CD4-positive, alpha-beta T cell (primary cell): ENCODE data around the gene TMEM242. TPM values are rescaled to one million over a fixed set of nuclear protein-coding genes. Genes with fewer than 3 reads are reported as not detected.

Experiments
- ATAC-seq: fragments of 200-7000 bp; cut with Tn5 transposase; one replicate; pipeline ENCODE4 v1.10.0; 2022; ENCODE audit warnings: mild to moderate bottlenecking; ENCODE audit not compliant: poor library complexity
- CTCF ChIA-PET: fragments of 350-600 bp; sonication (Branson Sonifier 250); formaldehyde crosslinking; loops from one replicate; lab custom pipeline; 2021; ENCODE audit warnings: antibody characterized with exemption, inconsistent platforms; lab: Charles Lee
- POLR2A ChIA-PET: fragments of 350-600 bp; sonication (Branson Sonifier 250); formaldehyde crosslinking; loops from one replicate; lab custom pipeline; 2021; ENCODE audit warnings: antibody characterized with exemption, inconsistent platforms; lab: Charles Lee
- DNase-seq, 14 experiments: peaks; one replicate each; pipeline ENCODE4 v3.0.0-alpha.2; 2013 to 2020; ENCODE audit warnings: mixed read lengths in 2 of 14
- H3K27ac ChIP-seq, 2 donors: one replicate each; pipeline versions ENCODE4 v1.5.1 to v1.7.0; 2013; ENCODE audit warnings: low read length in 2 of 2, low read depth in 1 of 2, mild to moderate bottlenecking in 1 of 2
- H3K27me3 ChIP-seq, 2 experiments: 1 replicate in 1 of 2; 2 replicates in 1 of 2; pipeline versions ENCODE4 v1.6.1 to v1.7.0; 2013; ENCODE audit warnings: low read length in 2 of 2, control low read depth in 1 of 2, mild to moderate bottlenecking in 1 of 2, moderate library complexity in 1 of 2; ENCODE audit not compliant: insufficient read depth in 2 of 2, control insufficient read depth in 1 of 2
- H3K36me3 ChIP-seq: one replicate; pipeline ENCODE4 v1.6.1; 2013; ENCODE audit warnings: low read length, control low read depth; ENCODE audit not compliant: insufficient read depth
- H3K4me1 ChIP-seq: one replicate; pipeline ENCODE4 v1.6.1; 2013; ENCODE audit warnings: low read length, control low read depth; ENCODE audit not compliant: insufficient read depth
- H3K4me3 ChIP-seq: one replicate; pipeline ENCODE4 v1.5.1; 2013; ENCODE audit warnings: mild to moderate bottlenecking, low read length, moderate library complexity
- H3K9me3 ChIP-seq, 2 experiments: 1 replicate in 1 of 2; 2 replicates in 1 of 2; pipeline versions ENCODE4 v1.6.1 to v1.7.0; 2013; ENCODE audit warnings: low read length in 2 of 2, mild to moderate bottlenecking in 2 of 2, control low read depth in 1 of 2, moderate library complexity in 1 of 2; ENCODE audit not compliant: control insufficient read depth in 1 of 2, insufficient read depth in 1 of 2
- H3K27ac Mint-ChIP-seq: one replicate; pipeline ENCODE4 v1.8.0; 2020; ENCODE audit warnings: mixed read lengths
- H3K27me3 Mint-ChIP-seq: one replicate; pipeline ENCODE4 v1.8.0; 2021; ENCODE audit warnings: mixed read lengths
- H3K36me3 Mint-ChIP-seq: one replicate; pipeline ENCODE4 v1.8.0; 2021; ENCODE audit warnings: low read depth, mixed read lengths
- H3K4me1 Mint-ChIP-seq: one replicate; pipeline ENCODE4 v1.8.0; 2021; ENCODE audit warnings: low read depth, mixed read lengths
- H3K4me3 Mint-ChIP-seq: one replicate; pipeline ENCODE4 v1.8.0; 2020; ENCODE audit warnings: mild to moderate bottlenecking, mixed read lengths
- H3K9me3 Mint-ChIP-seq: one replicate; pipeline ENCODE4 v1.8.0; 2020; ENCODE audit warnings: mixed read lengths
- intact Hi-C, 2 experiments: fragments of 100-400 bp; cut with DNase I in 1 of 2; cut with micrococcal nuclease in 1 of 2; formaldehyde crosslinking; loops; one replicate each; pipeline versions ENCODE4 v1.15.1 to v1.9.0; 2023 to 2025; cut with DNase I, micrococcal nuclease
- total RNA-seq, 174 experiments: library from RNA in 2 of 174; stranded (reverse) in 2 of 174; gene quantifications; one replicate each; pipeline ENCODE4 v1.2.3 and lab custom pipeline; 2021 to 2026
- TF ChIP-seq, protein P1 (sequence below): fragments of 200-600 bp; IDR thresholded peaks from one replicate; pipeline ENCODE4 v1.8.0; 2022; ENCODE audit warnings: antibody characterized with exemption, mild to moderate bottlenecking

Gene TMEM242
- total RNA-seq, 2 experiments from 2014 or later, result 13.6 to 15.6 TPM

DNA sequence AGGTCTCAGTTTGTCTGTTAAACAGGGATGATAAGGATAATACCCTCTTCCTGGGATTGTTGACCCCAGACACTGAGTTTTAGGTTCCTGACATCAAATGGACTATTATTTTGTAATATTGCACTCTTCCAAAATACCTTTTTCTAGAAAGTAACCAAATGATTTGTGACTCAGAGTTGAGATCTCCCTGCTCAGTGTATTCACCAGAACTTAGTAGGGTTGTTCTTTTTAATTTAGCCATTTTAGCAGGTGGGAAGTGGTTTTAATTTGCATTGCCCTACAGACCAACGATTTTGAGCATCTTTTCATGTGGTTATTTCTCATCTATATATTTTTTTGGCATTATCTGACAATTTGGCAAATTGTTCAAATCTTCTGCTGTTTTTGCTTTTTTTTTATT is 75.1 kb downstream of the TMEM242 start:
- no peaks in the 10 kb centered on the region for H3K36me3 Mint-ChIP-seq
- no peak overlapping the region for H3K27ac Mint-ChIP-seq
- Histone ChIP-seq H3K27me3 (no peaks in the 10 kb centered on the region), H3K4me1 (no peaks in the 10 kb centered on the region), H3K36me3 (no peaks in the 10 kb centered on the region), H3K27ac (no peak overlapping the region), H3K9me3 (peaks cover 0 to 11% of the 10 kb centered on the region in 2 experiments), H3K4me3 (no peak overlapping the region)
- no peaks in the 10 kb centered on the region for H3K9me3 Mint-ChIP-seq
- H3K4me3 Mint-ChIP-seq, result no peak overlapping the region
- ChIA-PET POLR2A (no interaction called here), CTCF (no interaction called here)
- TF ChIP-seq, protein P1, sequence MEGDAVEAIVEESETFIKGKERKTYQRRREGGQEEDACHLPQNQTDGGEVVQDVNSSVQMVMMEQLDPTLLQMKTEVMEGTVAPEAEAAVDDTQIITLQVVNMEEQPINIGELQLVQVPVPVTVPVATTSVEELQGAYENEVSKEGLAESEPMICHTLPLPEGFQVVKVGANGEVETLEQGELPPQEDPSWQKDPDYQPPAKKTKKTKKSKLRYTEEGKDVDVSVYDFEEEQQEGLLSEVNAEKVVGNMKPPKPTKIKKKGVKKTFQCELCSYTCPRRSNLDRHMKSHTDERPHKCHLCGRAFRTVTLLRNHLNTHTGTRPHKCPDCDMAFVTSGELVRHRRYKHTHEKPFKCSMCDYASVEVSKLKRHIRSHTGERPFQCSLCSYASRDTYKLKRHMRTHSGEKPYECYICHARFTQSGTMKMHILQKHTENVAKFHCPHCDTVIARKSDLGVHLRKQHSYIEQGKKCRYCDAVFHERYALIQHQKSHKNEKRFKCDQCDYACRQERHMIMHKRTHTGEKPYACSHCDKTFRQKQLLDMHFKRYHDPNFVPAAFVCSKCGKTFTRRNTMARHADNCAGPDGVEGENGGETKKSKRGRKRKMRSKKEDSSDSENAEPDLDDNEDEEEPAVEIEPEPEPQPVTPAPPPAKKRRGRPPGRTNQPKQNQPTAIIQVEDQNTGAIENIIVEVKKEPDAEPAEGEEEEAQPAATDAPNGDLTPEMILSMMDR, result no peak
- ATAC-seq (no peak), DNase-seq (no peak)
- intact Hi-C loops, result no loop called here
- H3K27me3 Mint-ChIP-seq, result no peaks in the 10 kb centered on the region
- H3K4me1 Mint-ChIP-seq, result no peaks in the 10 kb centered on the region

DNA sequence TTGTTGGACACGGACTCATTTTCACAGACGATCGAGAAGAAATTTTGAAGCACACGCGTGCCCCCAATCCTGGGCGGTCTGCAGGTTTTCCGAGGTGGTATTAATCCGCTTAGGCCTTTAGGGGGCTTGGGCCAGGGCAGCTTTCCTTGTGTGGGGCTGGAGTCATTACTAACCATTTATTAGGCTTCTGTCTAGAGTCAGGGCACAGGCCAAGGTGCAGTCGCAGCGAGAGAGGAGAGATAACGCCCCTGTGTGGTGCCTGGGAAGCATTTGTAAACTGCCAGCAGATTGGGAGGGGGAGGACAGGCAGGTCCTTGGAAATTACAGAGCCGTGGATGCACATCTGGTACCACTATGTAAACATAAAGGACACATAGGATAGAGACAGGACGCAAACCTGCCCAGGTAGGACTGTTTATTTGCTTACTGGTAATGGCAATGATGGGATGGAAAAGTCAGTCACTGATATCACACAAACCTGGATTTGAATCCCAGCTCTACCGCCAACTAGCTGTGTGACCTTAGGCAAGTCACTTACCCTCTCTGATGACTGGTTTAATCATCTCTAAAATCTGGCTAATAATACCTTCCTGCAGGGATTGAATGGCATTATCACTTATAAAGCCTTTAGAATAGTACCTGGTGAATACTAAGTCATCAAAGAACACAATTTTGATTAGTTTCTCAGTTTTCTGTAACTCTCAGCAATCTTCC is 76.4 kb downstream of the TMEM242 start:
- H3K9me3 ChIP-seq, result peaks cover 0 to 11% of the 10 kb centered on the region in 2 experiments
- no peaks in the 10 kb centered on the region for H3K4me1 ChIP-seq
- Mint-ChIP-seq H3K4me3 (no peak overlapping the region), H3K36me3 (no peaks in the 10 kb centered on the region), H3K27ac (no peak overlapping the region), H3K27me3 (no peaks in the 10 kb centered on the region), H3K9me3 (no peaks in the 10 kb centered on the region), H3K4me1 (no peaks in the 10 kb centered on the region)
- ChIA-PET POLR2A (no interaction called here), CTCF (no interaction called here)
- intact Hi-C loops, result no loop called here
- ATAC-seq (no peak), DNase-seq (no peak)
- no peaks in the 10 kb centered on the region for H3K27me3 ChIP-seq
- H3K4me3 ChIP-seq, result no peak overlapping the region
- H3K36me3 ChIP-seq, result no peaks in the 10 kb centered on the region
- H3K27ac ChIP-seq, result no peak overlapping the region
- TF ChIP-seq, protein P1, result no peak

DNA sequence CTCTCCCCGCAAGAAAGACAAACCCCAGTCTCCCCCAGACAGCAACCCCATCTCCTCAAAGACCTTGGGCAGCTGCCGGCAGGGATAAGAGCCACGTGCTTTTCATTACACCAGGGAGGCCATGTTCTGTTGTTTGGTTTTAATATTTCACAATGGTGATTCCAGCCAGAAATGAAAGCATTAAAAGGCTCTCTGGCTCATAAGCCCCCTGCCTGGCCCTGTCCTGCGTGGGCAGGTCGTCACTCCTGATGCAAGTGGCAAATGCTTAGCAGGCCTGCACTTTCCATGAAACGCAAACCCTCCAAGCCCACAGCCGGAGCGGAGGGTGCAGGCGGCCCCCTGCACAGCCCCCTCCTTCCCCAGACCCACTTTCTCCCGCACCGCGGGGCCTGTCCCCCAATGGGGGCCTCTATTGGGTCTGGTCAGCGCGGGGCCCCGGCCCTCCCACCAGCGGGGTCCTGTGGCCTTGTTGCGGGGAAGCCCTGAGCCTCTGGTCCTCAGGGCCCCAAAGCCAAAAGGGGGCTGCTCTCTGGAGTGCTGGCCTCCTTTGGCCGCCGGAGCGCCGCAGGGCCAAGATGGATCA is 77.2 kb downstream of the TMEM242 start:
- intact Hi-C loops, result no loop called here
- Histone ChIP-seq H3K4me3 (no peak overlapping the region), H3K27me3 (peaks cover 0 to 3% of the 10 kb centered on the region in 2 experiments), H3K9me3 (peaks cover 0 to 15% of the 10 kb centered on the region in 2 experiments), H3K4me1 (no peaks in the 10 kb centered on the region), H3K36me3 (no peaks in the 10 kb centered on the region), H3K27ac (no peak overlapping the region)
- Mint-ChIP-seq H3K27ac (no peak overlapping the region), H3K27me3 (no peaks in the 10 kb centered on the region), H3K4me3 (no peak overlapping the region), H3K4me1 (no peaks in the 10 kb centered on the region), H3K36me3 (no peaks in the 10 kb centered on the region), H3K9me3 (no peaks in the 10 kb centered on the region)
- DNase-seq, result no peak
- ATAC-seq, result no peak
- ChIA-PET POLR2A (no interaction called here), CTCF (interaction anchor here (1.2 kb wide), 1 partner anchor 11 kb away, joined by 4 read pairs; no protein-coding TSS in a partner anchor)
- TF ChIP-seq, protein P1, result no peak
